Brain microvascular endothelial cell (primary cell): ENCODE data around the gene PTRH1.
"Not testable (repeated sequence)": the region's sequence is repeated elsewhere in the genome, so short reads cannot be mapped to it uniquely, and the experiment has no call there.

Experiments
- DNase-seq: peaks from one replicate; pipeline ENCODE4 v3.0.0-alpha.2; 2020
- H3K27ac ChIP-seq: fragments of 250-450 bp; sonication (Bioruptor Pico); 2 replicates; pipeline ENCODE4 v1.5.1; 2020; ENCODE audit warnings: mild to moderate bottlenecking, moderate library complexity
- H3K27me3 ChIP-seq: fragments of 250-450 bp; sonication (Bioruptor Pico); replicated peaks from 2 replicates; pipeline ENCODE4 v1.5.1; 2020; ENCODE audit warnings: mild to moderate bottlenecking
- H3K36me3 ChIP-seq: fragments of 250-450 bp; sonication (Bioruptor Pico); replicated peaks from 2 replicates; pipeline ENCODE4 v1.5.1; 2020; ENCODE audit warnings: mild to moderate bottlenecking
- H3K4me3 ChIP-seq: 2 replicates; pipeline ENCODE4 v1.5.1; 2011; ENCODE audit warnings: low read depth, mild to moderate bottlenecking, control low read depth, low read length, moderate library complexity
- in situ Hi-C: cut with HindIII; loops from 2 replicates; pipeline ENCODE4 v1.10.0; 2017; ENCODE audit warnings: low sequenced_read_pairs, low pct_ligation_motif_present
- TF ChIP-seq, protein P1 (sequence below): IDR thresholded peaks from 2 replicates; pipeline ENCODE4 v1.5.1; 2011; ENCODE audit warnings: low read depth, mild to moderate bottlenecking, moderate library complexity, low read length, control low read depth, inconsistent platforms; ENCODE audit errors: missing control alignments

PTRH1 gene

GRCh38 chr9:127758843-127759242 is 43.4 kb upstream of the PTRH1 start:
- Histone ChIP-seq H3K27me3 (no peaks in the 10 kb centered on the region), H3K36me3 (no peaks in the 10 kb centered on the region), H3K27ac (no peak overlapping the region), H3K4me3 (no peak overlapping the region)
- in situ Hi-C loops: loop anchor here (25.0 kb wide), 1 partner anchor 103 kb away; the partner anchor contains the start of gene ENG
- TF ChIP-seq, protein P1, sequence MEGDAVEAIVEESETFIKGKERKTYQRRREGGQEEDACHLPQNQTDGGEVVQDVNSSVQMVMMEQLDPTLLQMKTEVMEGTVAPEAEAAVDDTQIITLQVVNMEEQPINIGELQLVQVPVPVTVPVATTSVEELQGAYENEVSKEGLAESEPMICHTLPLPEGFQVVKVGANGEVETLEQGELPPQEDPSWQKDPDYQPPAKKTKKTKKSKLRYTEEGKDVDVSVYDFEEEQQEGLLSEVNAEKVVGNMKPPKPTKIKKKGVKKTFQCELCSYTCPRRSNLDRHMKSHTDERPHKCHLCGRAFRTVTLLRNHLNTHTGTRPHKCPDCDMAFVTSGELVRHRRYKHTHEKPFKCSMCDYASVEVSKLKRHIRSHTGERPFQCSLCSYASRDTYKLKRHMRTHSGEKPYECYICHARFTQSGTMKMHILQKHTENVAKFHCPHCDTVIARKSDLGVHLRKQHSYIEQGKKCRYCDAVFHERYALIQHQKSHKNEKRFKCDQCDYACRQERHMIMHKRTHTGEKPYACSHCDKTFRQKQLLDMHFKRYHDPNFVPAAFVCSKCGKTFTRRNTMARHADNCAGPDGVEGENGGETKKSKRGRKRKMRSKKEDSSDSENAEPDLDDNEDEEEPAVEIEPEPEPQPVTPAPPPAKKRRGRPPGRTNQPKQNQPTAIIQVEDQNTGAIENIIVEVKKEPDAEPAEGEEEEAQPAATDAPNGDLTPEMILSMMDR: no peak
- DNase-seq: no peak

DNA sequence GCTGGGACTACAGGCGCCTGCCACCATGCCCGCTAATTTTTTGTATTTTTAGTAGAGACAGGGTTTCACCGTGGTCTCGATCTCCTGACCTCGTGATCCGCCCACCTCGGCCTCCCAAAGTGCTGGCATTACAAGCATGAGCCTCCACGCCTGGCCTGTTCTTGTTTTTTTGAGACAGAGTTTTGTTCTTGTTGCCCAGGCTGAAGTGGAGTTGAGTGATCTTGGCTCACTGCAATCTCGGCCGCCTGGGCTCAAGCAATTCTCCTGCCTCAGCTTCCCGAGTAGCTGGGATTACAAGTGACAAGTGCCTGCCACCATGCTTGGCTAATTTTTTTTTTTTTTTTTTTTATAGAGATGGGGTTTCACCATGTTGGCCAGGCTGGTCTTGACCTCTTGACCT is 41.3 kb upstream of the PTRH1 start:
- not testable (repeated sequence) for H3K27me3 ChIP-seq, H3K4me3 ChIP-seq, DNase-seq, H3K36me3 ChIP-seq, H3K27ac ChIP-seq
- in situ Hi-C loops: loop anchor here (25.0 kb wide), 1 partner anchor 106 kb away; the partner anchor contains the start of gene ENG

GRCh38 chr9:127756233-127756632 is 40.8 kb upstream of the PTRH1 start:
- Histone ChIP-seq H3K4me3 (no peak overlapping the region), H3K27me3 (no peaks in the 10 kb centered on the region), H3K27ac (no peak overlapping the region), H3K36me3 (no peaks in the 10 kb centered on the region)
- no peak for DNase-seq
- TF ChIP-seq, protein P1: no peak
- in situ Hi-C loops: loop anchor here (25.0 kb wide), 1 partner anchor 106 kb away; the partner anchor contains the start of gene ENG

DNA sequence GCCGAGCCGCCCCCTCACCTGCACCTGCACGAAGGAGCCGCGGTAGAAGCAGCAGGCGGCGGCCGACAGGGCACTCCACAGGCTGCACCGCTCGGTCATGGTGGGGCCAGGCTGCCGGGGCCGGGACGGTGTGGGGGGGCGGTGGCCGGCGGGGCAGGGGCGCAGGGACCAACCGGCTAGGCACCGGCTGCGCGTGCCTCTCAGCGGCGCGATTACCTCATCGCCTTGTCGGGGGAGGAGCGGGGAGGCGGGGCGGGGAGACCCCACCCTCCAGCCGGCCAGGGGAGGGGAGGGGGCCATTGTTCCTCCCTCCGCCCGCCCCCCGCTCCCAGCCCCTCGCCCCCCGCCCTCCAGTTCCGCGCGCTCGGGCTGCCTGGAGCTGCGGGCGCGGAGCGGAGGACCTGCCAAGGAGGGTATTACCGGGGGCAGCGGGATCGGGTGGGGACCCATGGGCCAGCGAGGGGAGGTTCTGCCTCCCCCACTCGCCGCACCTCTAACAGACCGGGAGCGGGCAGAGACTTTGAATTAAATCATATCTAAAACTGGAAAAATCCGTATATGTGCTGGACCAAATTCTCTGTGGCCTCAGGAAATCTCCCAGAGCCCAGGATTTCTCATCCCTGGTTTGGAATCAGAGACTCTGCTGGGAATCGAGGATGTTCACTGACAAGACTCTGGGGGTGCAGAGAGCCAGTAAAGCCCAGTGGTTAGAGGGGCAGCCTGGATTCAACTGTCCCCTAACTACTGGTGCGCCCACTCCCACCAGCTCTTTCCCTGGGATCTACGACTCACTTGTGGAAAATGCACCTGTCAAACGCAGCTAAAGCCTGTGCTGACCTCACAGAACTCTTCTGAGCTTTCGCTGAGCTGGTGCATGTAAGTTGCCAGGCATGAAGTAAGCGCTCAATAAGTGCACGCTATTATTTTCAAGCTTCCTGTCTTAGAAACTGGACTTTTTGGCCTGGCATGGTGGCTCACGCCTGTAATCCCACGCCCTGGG is 39.9 kb upstream of the PTRH1 start:
- Histone ChIP-seq H3K36me3 (no peaks in the 10 kb centered on the region), H3K4me3 (no peak overlapping the region), H3K27ac (no peak overlapping the region), H3K27me3 (no peaks in the 10 kb centered on the region)
- no peak for DNase-seq
- in situ Hi-C loops: loop anchor here (25.0 kb wide), 1 partner anchor 107 kb away; the partner anchor contains the start of gene ENG
- TF ChIP-seq, protein P1: no peak

GRCh38 chr9:127754099-127755060 is 38.9 kb upstream of the PTRH1 start:
- Histone ChIP-seq H3K4me3 (no peak overlapping the region), H3K27ac (no peak overlapping the region), H3K36me3 (no peaks in the 10 kb centered on the region), H3K27me3 (no peaks in the 10 kb centered on the region)
- TF ChIP-seq, protein P1: no peak
- no peak for DNase-seq
- in situ Hi-C loops: loop anchor here (25.0 kb wide), 1 partner anchor 108 kb away; the partner anchor contains the start of gene ENG
